Glomerular visceral epithelial cell (primary cell): ENCODE results near the gene CACNB1.

ENCODE experiments used
- DNase-seq: peaks from one replicate; pipeline ENCODE4 v3.0.0-alpha.2; 2016; ENCODE audit errors: extremely low spot score

CACNB1 gene

DNA sequence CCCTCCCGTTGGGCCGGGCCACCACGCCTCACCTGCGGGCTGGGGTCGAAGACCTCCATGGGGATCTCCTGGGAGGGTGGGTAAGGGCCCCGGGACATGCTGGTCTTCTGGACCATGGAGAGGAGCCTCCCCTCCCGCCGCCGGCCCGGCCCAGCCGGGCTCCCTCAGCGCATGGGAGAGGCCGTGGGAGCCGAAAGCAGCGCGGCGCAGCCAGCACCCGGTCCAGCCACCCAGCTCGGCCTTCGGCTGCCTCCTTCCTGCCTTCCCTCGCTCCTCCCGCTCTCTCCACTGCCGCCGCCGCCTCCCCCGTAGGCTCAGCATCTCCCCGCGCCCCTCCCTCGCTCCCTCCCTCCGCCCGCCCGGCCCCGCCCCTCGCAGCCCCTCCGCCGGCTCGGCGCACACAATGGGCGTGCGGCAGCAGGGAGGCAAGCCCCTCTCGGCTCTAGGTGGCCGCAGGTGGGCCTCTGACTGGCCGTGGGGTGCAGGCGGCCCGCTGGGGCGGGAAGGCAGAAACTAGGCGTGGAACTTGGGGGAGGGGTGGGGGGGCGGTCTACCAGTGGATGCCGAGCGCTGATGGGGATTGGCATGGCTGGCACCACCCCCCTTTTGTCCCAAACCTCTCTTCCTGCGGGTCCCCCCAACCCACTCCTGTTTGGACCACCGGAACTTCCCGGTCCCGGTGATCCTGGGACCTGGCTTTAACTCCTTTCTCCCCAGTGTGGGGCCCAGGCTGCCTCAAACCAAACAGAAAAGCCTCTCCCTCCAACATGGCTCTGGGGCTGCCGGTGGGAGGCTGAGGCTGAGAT is at the start of gene CACNB1:
Gene CACNB1 (minus strand): TSS at position 290 of the 806 bp plus-strand sequence. CDS start 174 bp downstream, at position 116.
- DNase-seq = peak; percentile 84

DNA sequence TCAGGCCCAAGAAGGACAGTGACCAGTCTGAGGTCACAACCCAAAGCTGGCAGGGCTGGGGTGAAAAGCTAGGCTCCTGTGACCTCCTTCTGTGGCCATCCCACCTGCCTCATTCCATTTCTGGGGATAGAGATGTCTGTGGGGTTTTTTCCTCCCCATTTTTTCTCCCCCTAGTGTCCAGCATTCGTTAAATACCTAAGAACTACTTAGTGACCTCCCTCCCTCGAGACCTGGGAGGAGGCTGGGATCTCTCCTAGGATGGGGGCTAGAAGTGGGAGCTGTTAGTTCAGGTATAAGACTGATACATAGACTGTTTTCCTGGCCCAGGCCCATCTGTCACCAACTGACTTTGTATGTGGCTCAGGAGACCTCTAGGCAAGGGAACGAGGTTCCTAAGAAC is 48.8 kb upstream of the CACNB1 start:
- DNase-seq = no peak

DNA sequence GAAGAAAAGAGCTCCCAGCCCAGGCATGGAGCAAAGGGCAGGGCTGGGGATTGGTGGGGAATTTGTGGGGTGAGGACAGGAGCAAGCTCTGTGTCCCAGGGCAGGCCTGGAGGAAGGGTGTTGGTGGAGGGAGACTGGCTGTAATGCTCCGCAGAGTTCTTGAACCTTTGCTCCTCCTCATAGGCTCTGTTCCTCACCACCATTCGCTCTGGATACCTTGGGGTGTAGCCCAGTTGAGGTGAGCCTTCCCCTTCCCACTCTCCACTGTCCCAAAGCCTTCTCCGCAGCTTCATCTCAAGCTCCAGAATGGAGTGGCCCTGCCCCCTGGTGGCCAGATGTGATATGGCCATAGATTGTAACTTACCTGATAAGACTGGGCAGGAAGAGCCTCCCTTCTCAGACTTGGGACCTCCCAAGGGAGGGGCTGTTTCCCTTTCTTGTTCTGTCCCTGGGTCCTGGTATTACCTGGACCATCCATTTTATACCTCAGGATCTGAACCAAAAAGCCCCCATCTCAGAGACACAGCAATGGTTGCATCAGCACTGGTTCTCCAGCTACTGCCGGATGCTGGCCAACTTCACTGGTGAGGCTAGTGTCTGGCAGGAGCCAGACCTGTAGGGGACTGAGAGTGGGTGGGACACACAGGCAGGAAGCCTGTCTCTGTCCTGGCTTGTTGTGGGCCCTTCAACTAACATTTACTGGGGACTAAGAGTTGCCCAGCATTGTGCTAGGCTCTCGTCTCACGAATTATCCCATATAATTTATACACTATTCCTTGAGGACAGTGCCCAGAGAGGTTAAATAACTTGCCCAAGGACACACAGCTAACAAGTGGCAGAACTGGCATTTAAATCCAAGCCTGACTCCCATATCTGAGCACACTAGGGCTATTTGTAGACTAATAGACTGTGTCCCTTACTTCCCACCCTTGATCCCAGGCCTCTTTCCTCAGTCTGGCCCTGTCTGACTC is 47.4 kb upstream of the CACNB1 start:
- peak; percentile 84 for DNase-seq

DNA sequence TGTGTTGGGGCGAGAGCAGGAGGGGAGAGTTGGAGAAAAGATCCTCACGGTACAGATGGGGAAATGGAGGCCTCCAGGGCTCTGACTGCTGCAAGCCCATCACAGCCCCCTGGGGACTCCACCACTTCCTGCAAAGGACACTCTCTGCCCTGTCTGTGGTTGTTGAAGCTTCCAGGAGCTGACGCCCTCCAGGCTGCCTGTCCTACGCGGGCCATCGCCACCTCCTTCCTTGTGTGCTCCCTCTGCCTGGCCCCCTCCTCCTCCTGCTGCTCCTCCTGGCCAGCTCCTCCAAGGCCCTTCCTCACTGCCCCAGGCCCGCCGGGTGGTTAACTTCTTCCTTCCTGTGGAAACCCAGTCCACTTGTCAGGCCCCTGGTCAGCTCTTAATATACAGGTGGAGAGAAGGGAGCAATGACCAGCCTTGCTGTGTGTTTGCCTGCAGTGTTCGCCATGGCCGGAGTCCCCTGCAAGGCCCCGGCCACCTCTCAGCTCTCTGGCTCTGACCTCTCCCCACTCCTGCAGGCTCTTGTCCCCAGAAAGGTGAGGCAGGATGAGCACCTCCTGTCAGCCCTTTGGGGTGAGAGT is 46.6 kb upstream of the CACNB1 start:
- DNase-seq = no peak

DNA sequence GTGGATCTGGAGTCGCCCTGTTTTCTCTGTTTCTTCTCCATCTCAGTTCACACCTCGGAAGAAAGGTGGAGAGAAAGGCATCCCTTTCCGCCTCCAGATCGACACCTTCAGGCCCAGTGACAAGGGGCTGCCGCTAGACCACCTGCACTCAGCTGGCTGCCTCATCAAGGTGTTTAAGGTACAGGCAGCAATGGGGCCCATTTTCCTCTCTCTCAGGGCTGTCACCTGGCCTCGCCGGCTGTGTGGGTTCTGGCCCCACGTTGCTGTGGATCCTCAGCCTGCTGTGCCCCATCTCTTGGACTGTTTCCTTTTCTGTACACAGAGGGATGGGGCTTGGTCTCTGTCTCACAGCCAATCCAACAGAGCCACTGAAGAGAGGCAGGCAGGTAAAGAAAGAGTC is 45.7 kb upstream of the CACNB1 start:
- no peak for DNase-seq

DNA sequence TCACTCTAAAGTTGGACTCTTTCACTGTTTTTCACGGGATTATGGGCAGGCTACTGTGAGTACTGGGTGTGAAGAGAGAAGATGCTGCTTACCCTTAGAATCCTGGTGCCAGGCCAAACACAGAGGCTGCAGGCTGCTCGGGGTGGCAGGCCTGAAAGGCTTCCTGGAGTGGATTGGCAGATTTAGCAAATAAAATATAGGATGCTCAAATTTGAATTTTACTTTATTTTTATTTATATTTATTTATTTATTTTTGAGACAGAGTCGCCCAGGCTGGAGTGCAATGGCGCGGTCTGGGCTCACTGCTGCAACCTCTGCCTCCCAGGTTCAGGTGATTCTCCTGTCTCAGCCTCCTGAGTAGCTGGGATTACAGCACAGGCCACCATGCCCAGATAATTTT is 43.2 kb upstream of the CACNB1 start:
- no peak for DNase-seq

DNA sequence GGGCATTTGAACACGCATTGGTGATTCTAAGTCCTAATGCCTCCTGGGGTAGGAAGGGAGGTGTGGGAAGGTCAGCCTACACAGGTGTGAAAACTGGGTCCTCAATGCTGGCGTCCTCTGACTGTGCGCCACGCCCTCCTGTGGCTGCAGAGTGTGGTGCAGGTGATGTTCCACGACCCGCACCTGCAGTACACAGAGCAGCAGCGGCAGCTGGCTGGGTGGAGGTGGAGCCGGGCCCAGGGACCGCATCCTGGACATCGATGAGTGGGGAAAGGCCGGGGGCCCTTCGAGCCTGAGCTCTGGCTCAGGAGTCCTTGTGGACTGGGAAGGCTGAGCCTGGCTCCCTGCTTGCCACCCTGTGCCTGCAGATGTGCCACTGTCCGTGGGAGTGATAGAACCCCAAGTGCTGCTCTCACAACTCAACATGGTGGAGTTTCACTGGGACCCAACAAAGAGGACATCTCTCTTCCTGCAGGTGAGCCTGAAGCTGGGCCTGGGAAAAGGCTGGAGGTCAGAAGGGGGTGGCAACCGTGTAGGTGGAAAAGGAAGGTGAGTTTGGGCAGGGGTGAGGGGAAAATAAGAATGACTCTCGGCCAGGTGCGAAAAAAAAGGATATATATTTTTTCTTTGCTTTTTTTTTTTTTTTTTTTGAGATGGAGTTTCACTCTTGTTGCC is 42.3 kb upstream of the CACNB1 start:
- DNase-seq = peak; percentile 37

DNA sequence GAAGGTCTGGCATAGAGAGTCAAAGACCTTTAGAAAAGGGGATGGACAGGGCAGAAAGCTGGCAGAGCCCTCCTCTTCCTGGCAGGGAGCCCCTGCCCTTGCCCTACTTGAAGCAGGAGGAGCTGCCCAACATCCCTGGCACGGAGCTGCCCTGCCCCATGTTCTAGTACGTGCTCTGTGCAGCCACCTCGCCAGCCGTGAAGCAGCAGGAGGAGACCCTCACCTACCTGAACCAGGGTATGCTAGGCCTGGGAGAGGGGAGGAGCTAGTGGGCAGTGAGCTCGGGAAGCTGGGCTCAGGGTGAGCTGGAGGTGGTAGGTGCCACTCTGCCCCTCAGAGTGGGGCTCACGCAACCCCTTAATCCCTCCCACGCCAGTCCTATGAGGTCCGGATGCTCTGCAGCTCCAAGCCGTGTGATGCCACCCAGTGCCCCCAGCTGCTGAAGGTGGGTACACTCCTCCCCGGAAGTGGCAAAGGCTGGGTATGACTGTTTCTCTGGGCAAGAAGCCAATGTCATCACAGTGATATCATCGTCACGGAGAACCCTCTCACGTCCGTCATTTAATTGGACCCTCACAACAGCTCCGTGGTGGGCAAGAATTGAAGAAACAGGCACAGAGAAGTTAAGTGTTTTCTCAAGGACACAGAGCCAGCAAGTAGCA is 41.0 kb upstream of the CACNB1 start:
- DNase-seq = peak; percentile 87

DNA sequence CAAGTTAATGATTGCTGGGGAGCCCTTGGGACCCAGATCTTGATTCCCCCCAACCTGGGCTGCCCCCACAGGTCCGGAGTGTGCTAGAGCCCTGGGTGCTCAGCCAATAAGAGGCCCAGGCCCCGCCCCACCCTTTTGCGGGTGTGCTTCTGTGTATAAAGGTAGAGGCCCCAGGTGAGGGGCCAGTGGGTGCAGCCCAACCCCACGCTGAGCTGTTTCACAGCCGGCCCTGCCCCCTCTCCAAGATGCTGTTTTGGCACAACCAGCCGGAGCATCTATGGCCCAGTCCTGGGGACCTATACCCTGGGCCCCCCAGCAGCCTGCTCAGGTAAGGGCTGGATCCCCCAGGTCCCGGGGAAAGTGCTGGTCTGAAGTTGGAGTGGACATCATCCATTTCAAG is 40.1 kb upstream of the CACNB1 start:
- DNase-seq = no peak

DNA sequence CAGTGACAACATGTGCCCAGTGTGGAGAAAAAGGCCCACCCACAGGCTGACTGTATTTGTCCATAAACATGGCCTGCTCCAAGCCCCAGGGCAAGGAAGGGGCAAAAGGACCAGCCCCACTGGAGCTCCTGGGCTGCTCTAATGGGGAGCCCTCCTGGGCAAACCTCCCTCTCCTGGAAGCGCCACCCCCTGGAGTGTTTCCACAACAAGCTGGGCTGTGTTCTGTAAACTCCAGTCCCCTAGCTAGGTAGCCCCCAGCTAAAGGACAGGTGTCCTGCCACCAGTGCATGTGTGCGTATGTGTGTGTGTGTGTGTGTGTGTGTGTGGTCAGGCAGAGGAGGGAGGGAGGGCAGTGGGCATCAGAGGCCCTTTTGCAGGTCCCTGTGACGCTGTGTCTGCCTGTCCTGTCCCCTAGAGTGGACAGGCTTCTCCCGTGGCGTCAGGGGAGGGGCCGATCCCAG is 39.5 kb upstream of the CACNB1 start:
- DNase-seq = no peak

DNA sequence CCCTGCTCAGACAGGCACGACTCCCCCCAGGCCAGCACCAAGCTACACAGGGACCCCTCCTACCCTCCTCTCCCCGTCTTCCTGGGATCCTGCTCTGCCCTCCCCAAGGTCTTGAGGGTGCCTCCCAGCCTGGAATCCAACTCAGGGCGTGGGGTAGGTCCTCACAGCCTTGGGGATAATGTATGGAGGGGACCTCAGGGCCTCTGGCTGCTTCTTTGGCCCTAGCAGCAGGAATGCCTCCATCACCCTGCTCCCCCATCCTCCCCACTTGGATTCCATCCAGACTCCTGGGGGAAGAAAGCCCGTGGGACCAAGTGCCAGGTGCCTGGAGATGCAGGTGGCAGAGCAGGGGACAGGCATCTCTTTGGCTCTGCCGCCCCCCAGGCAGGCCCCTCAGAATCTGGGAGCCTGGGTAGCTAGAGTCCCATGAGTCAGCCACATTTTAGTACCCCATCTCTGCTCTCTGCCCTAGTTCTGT is 39.0 kb upstream of the CACNB1 start:
- DNase-seq = no peak

DNA sequence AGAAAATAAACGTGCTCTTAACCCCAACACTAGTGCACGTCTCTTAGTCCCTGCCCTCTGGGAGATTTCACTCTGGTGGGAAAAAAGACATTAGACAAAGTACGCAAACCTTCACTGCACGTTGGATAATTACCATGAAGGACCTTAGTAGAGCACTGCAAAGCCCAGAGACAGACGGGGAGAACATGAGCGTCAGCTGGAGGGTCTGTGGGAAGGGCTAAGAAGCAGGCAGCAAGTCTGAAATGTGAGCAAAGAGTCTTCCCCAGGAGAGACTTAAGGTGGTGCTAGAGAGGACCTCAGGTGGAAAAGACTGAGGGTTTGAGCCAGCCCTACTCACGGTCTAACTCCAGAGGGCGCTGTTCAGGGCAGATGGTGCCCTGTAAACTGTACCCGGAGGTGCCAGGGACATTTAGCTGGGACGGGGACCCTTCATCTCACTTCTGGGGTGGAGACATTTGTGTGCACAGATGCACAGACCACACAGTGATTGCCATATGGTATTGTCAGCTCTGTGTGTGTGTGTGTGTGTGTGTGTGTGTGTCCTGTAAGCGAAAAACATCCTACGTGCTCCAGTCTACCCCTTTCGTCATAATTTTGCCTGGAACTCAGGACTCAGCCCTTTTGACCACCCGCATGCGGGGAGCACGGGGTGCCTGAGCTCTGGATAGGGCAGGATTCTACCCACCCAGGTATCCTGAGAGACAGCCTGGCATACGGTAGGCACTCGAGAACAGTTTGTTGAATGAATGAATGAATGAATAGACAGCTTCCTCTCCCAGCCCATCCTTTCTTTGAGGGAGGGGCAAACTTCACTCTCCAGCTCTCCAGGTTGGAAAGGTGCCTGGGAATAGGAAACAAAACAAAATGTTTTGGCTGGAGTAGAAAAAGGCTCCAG is 38.3 kb upstream of the CACNB1 start:
- peak; percentile 63 for DNase-seq

DNA sequence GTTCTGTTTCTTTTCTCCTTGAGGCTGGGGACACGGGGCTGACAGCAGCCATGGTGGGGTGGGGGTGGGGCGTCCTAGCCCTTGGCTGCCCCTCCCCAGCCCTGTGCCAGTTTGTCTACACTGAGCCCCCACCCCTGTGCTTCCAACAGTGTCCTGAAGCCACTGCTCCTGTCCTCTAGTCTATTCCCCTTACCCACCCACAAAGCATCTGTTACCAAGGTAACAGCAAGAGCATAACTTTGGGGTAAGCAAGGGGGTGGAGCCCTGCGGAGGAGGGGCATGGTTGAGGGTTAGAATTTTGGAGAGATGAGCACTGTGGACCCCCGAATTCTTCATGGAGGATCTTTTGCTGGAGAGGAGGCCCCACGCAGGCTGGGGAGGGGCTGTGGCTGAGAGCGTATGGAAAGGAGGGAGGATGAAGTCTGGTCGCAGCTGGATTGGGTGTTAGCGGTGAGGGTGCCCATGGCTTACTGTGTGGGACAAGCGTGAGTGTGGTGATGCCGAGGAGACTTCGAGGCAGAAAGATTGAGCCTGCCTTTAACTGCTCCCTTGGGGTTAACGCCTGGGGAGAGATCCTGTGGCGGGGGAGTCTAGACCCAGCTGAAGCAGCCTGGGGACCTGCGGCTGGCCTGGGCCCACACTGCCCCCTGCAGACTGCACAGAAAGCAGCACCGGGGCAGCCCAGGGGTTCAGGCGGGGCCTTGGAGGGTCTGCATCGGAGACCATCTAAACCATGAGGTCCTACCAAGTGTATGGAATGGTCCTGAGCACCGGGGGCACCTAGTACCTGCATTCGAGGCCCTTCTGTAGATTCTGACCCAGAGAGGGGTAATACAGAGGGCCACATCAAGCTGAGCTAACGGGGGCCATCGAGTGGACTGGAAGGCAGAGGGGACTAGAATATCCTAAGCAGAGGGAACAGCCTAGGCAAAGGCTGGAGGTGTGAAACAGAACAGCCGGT is 34.4 kb upstream of the CACNB1 start:
- peak; percentile 27 for DNase-seq

DNA sequence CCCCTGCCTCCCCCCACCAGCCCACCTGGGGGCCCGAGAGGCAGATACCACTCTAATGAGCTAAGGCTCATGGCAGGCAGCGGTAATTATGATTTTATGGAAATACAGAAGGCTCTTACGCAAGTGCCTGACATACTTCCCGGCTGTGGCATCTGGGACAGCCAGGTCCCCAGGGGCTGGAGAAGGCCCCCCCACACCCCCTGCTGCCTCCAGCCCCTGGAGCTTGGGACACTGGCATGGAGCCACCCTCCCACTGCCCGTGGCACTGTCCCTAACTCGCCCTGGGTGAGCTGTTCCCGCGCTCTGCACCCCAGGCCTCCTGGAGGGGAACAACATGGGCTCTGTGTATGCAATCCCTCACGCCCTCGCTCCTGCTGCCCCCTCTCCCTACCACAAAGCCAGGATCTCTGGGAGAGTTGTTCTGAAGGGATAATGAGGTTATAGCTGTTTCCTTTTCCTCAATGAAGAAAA is 33.7 kb upstream of the CACNB1 start:
- no peak for DNase-seq

DNA sequence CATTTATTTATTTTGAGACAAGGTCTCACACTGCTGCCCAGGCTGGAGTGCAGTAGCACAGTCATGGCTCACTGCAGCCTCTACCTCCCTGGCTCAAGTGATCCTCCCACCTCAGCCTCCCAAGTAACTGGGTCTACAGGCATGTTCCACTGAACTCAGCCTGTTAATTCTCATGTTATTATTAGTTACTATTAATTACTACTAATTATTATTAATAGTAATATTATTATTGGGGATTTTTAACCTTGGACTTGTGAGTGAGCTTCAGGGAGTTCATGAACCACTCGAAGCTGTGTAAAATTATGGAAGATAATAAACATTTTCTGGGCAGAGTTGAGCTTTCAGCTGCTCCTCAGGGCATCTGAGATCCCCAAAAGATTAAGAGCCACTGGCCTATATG is 32.9 kb upstream of the CACNB1 start:
- DNase-seq = no peak

DNA sequence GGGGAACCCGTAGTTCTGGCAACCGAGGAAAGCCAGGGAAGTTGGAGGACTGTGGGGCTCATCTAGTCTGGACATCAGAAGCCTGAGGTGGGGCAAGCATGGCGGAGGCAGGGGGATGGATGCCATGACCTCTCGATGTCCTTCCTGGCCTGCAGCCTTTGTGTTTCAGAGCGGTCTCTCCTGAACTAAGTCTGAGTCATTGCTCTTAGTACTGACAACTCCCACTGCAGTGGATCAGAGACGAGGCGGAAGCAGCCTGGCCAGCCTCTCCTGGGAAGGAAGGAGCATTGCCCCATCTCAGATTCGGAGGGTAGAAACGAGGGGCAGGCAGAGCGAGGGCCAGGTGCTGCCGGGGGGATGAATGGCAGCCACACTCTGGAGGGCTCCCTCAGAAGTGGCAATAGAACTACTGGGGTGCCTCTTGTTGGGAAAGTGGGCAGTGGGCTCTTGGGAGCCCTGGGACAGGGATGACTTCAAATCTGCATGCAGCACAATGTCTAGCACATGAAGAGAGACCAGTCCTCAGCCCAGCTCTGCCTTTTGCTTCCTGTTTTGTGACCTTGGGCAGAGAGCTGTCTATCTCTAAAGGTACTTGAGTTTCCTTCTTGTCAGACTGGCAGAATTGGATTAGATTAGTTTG is 31.9 kb upstream of the CACNB1 start:
- DNase-seq = no peak

DNA sequence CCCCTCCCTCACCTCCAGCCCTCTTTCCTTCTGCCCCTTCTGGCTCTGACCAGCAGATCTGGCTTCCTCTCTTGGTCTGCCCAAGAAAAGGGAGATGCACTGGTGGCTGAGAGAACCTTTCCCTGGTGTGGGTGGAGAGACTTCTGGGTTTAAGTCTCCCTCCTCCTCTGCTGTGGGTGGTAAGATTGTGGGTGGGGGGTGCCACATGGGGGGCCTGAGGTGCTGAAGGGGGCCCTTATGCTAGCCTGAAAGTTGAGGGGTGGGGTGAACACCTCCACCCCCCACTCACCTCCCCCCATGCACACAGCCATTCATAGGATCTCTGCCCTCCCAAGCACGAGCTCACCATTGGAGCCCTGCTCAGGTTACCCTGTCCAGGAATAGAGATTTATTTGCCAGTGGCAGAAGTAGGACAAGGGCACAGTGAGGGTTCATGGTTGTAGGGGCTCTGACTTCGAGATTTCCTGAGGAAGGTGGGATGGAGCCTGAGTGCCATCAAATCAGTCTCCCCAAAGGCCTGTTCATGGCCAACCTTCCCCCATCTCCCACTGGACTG is 30.0 kb upstream of the CACNB1 start:
- DNase-seq = no peak
